Transverse colon (tissue), 4 donors: ENCODE results near the gene PROK1. TPM values are rescaled to one million over a fixed set of nuclear protein-coding genes. Genes with fewer than 3 reads are reported as not detected.

Experiments
- DNase-seq: peaks from one replicate; pipeline ENCODE4 v3.0.0-alpha.2; 2019
- H3K27ac ChIP-seq, 4 donors: fragments of 200-600 bp; sonication (generic); 2 replicates each; pipeline ENCODE4 v1.5.1; 2016 to 2018; ENCODE audit warnings: inconsistent platforms in 4 of 4
- H3K27me3 ChIP-seq: fragments of 200-600 bp; sonication (generic); 2 replicates; pipeline ENCODE4 v1.5.1; 2017; ENCODE audit warnings: inconsistent platforms
- H3K36me3 ChIP-seq, 4 donors: fragments of 200-600 bp; sonication (generic); 2 replicates each; pipeline ENCODE4 v1.5.1; 2017 to 2019; ENCODE audit warnings: inconsistent platforms in 4 of 4
- H3K4me1 ChIP-seq, 4 donors: fragments of 200-600 bp; sonication (generic); 2 replicates each; pipeline ENCODE4 v1.5.1; 2017 to 2020; ENCODE audit warnings: inconsistent platforms in 4 of 4
- H3K4me3 ChIP-seq, 4 donors: fragments of 200-600 bp; sonication (generic); 1 replicate in 1 of 4; 2 replicates in 3 of 4; pipeline versions ENCODE4 v1.5.1 to v1.6.1; 2017 to 2019; ENCODE audit warnings: inconsistent platforms in 4 of 4
- H3K9me3 ChIP-seq, 2 donors: fragments of 200-600 bp; sonication (generic); 2 replicates each; pipeline ENCODE4 v1.5.1; 2017 to 2019; ENCODE audit warnings: inconsistent platforms in 2 of 2
- CTCF ChIP-seq, 5 experiments: fragments of 200-600 bp in 3 of 5; fragments of 450-650 bp in 2 of 5; sonication (generic) in 3 of 5; IDR thresholded peaks; 1 replicate in 2 of 5; 2 replicates in 3 of 5; pipeline ENCODE4 v1.5.1; 2016 to 2017; ENCODE audit warnings: antibody characterized with exemption in 5 of 5, inconsistent platforms in 3 of 5, mild to moderate bottlenecking in 2 of 5, moderate library complexity in 1 of 5
- EP300 ChIP-seq: sonication (generic); formaldehyde crosslinking; IDR thresholded peaks from one replicate; pipeline ENCODE4 v1.6.1; 2017; ENCODE audit warnings: antibody characterized with exemption, low read depth
- POLR2A ChIP-seq: fragments of 450-650 bp; IDR thresholded peaks from one replicate; pipeline ENCODE4 v1.6.1; 2016; ENCODE audit warnings: antibody characterized with exemption, mild to moderate bottlenecking, moderate library complexity
- POLR2AphosphoS5 ChIP-seq, 3 donors: sonication (generic); formaldehyde crosslinking; IDR thresholded peaks; one replicate each; pipeline ENCODE4 v1.6.1; 2016; ENCODE audit warnings: antibody characterized with exemption in 3 of 3
- WGBS, 2 donors: methylation state at CpG; one replicate each; pipeline ENCODE4 v1.1.5; 2018; ENCODE audit warnings: low coverage in 1 of 2; 5-methylcytosine and 5-hydroxymethylcytosine counted together
- in situ Hi-C, 4 donors: fragments of 200-750 bp; cut with MboI; loops; one replicate each; pipeline versions ENCODE4 v1.15.0 to v1.15.1; 2017; ENCODE audit warnings: low sequenced_read_pairs in 3 of 4, low pct_ligation_motif_present in 1 of 4, low pct_unique_long_range_greater_than_20kb in 1 of 4
- intact Hi-C: fragments of 100-400 bp; cut with DNase I; formaldehyde crosslinking; loops from one replicate; pipeline ENCODE4 v1.15.1; 2023; ENCODE audit warnings: low total_unique reads
- total RNA-seq, 4 donors: library from RNA; depleted of rRNA; stranded (reverse); fragments of >200 nt; gene quantifications; one replicate each; pipeline ENCODE4 v1.1.0, GENCODE V29; 2016

The PROK1 gene
- total RNA-seq, 4 donors from 2014 or later: not detected

GRCh38 chr1:110440877-110441276 lies 10.1 kb upstream of the PROK1 start:
- in situ Hi-C loops (no loop called here), intact Hi-C loops (no loop called here)
- Histone ChIP-seq H3K27me3 (no peaks in the 10 kb centered on the region), H3K27ac (no peak overlapping the region), H3K4me3 (no peak overlapping the region), H3K4me1 (no peaks in the 10 kb centered on the region), H3K36me3 (no peaks in the 10 kb centered on the region), H3K9me3 (no peaks in the 10 kb centered on the region)
- DNase-seq: no peak
- TF ChIP-seq POLR2A (no peak), EP300 (no peak), POLR2AphosphoS5 (IDR thresholded peaks at IDR 0.05) (no peak), CTCF (IDR thresholded peaks at IDR 0.05) (no peak)
- 46 to 73% methylated on average over 3 of the region's 3 CpGs for WGBS, 2 donors

DNA sequence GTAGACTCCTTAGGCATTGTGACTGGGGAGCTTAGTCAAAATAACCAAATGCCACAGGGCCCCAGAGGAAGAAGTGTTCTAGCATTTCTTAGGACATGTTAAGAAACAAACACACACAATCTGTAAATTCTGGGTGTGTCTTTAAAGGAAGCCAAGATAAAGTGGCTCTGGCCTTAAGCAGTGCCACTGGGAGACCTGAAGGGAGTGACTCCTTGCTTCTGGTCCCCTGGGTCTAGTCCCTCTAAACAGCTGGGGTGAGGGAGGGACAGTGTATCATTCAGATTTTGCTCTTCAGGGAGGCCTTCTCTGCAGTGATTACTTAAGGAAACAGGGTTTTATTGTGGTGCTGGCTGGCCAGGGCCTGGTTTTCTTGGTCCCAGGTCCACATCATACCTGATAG lies 9.1 kb upstream of the PROK1 start:
- in situ Hi-C loops (no loop called here), intact Hi-C loops (no loop called here)
- no peak for TF ChIP-seq POLR2A
- TF ChIP-seq POLR2AphosphoS5 (IDR thresholded peaks at IDR 0.05): no peak
- no peak for TF ChIP-seq EP300
- no peak for TF ChIP-seq CTCF (IDR thresholded peaks at IDR 0.05)
- Histone ChIP-seq H3K27ac (no peak overlapping the region), H3K36me3 (no peaks in the 10 kb centered on the region), H3K4me1 (no peaks in the 10 kb centered on the region), H3K9me3 (no peaks in the 10 kb centered on the region), H3K27me3 (no peaks in the 10 kb centered on the region), H3K4me3 (no peak overlapping the region)
- no peak for DNase-seq

- intact Hi-C loops (no loop called here), in situ Hi-C loops (no loop called here)
- 84% methylated on average over 8 of the region's 8 CpGs; no CpG with 5 or more reads in 1 of the 2 donors for WGBS, 2 donors
- no peak overlapping the region for H3K27ac ChIP-seq
- H3K27me3 ChIP-seq: no peaks in the 10 kb centered on the region
- no peaks in the 10 kb centered on the region for H3K4me1 ChIP-seq
- H3K4me3 ChIP-seq: no peak overlapping the region
- TF ChIP-seq EP300 (no peak), CTCF (IDR thresholded peaks at IDR 0.05) (no peak), POLR2AphosphoS5 (IDR thresholded peaks at IDR 0.05) (no peak), POLR2A (no peak)
- no peaks in the 10 kb centered on the region for H3K9me3 ChIP-seq
- no peak for DNase-seq
- H3K36me3 ChIP-seq: no peaks in the 10 kb centered on the region
Measured at GRCh38 chr1:110443451-110443850, 7.5 kb upstream of the PROK1 start.

DNA sequence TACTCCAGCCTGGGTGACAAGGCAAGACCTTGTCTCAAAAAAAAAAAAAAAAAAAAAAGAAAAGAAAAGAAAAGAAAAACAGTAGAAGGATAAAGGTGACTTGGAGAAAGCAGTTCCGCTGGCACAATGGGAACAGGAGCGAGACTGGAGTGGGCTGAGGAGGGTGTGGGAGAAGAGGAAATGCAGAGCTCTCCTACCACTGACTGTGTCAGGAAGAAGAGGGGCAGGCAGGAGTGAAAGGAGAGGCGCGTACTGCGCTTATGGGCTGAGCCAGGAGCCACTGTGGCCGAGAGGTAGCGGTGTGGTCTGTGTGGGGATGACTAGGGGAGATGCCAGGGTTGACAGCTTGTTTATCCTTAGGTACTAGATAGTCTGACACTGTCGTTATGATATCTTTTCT lies 6.4 kb upstream of the PROK1 start:
- in situ Hi-C loops (no loop called here), intact Hi-C loops (no loop called here)
- H3K4me3 ChIP-seq: no peak overlapping the region
- peaks cover 4% of the 10 kb centered on the region for H3K27me3 ChIP-seq
- no peak for DNase-seq
- WGBS, 2 donors: 79 to 81% methylated on average over 8 of the region's 8 CpGs
- no peaks in the 10 kb centered on the region for H3K4me1 ChIP-seq
- no peaks in the 10 kb centered on the region for H3K9me3 ChIP-seq
- no peak for TF ChIP-seq EP300
- TF ChIP-seq CTCF (IDR thresholded peaks at IDR 0.05): no peak
- no peak for TF ChIP-seq POLR2AphosphoS5 (IDR thresholded peaks at IDR 0.05)
- TF ChIP-seq POLR2A: no peak
- H3K27ac ChIP-seq: no peak overlapping the region
- no peaks in the 10 kb centered on the region for H3K36me3 ChIP-seq
